Measurements from ENCODE around the gene LY6G6F. TPM values are rescaled to one million over a fixed set of nuclear protein-coding genes. Genes with fewer than 3 reads are reported as not detected.

LY6G6F gene
- total and polyA plus RNA-seq, 2 experiments from 2014 or later, result not detected

DNA sequence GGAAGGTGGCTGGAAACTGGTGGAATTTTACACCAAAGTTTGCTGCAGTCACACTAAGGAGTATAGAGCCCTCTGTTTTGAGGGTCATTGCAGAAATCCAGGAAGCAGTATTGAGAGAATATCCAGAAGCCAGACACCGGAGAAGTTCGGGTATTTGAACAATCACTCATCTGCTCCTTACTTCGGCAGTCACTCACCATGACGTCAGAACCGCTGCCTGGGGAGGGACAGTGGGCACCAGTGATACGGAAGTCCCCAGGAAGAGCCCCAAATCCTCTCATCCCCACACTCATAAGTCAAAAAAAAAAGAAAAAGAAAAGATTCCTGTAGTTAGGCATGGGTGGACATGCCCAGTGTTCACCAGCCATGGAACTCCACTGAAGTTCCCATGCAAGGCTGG, 29.8 kb upstream of the LY6G6F start (continued):
- TF ChIP-seq, protein P1, sequence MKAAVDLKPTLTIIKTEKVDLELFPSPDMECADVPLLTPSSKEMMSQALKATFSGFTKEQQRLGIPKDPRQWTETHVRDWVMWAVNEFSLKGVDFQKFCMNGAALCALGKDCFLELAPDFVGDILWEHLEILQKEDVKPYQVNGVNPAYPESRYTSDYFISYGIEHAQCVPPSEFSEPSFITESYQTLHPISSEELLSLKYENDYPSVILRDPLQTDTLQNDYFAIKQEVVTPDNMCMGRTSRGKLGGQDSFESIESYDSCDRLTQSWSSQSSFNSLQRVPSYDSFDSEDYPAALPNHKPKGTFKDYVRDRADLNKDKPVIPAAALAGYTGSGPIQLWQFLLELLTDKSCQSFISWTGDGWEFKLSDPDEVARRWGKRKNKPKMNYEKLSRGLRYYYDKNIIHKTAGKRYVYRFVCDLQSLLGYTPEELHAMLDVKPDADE (IDR thresholded peaks at IDR 0.05), result no peak
- no peak for TF ChIP-seq ZNF114 (CRISPR knock-in tag; IDR thresholded peaks at IDR 0.05)
- TF ChIP-seq POLR2AphosphoS5 (IDR thresholded peaks at IDR 0.05; ENCODE audit: low read depth), result no peak
- no peak for TF ChIP-seq CREB1 (CRISPR knock-in tag; IDR thresholded peaks at IDR 0.05; ENCODE audit: low read depth)
- no peak for TF ChIP-seq EZH2phosphoT487 (IDR thresholded peaks at IDR 0.05; ENCODE audit: unreplicated experiment)
- no peak for TF ChIP-seq STAT1 (IDR thresholded peaks at IDR 0.05; ENCODE audit: unreplicated experiment)
- TF ChIP-seq, protein P2, sequence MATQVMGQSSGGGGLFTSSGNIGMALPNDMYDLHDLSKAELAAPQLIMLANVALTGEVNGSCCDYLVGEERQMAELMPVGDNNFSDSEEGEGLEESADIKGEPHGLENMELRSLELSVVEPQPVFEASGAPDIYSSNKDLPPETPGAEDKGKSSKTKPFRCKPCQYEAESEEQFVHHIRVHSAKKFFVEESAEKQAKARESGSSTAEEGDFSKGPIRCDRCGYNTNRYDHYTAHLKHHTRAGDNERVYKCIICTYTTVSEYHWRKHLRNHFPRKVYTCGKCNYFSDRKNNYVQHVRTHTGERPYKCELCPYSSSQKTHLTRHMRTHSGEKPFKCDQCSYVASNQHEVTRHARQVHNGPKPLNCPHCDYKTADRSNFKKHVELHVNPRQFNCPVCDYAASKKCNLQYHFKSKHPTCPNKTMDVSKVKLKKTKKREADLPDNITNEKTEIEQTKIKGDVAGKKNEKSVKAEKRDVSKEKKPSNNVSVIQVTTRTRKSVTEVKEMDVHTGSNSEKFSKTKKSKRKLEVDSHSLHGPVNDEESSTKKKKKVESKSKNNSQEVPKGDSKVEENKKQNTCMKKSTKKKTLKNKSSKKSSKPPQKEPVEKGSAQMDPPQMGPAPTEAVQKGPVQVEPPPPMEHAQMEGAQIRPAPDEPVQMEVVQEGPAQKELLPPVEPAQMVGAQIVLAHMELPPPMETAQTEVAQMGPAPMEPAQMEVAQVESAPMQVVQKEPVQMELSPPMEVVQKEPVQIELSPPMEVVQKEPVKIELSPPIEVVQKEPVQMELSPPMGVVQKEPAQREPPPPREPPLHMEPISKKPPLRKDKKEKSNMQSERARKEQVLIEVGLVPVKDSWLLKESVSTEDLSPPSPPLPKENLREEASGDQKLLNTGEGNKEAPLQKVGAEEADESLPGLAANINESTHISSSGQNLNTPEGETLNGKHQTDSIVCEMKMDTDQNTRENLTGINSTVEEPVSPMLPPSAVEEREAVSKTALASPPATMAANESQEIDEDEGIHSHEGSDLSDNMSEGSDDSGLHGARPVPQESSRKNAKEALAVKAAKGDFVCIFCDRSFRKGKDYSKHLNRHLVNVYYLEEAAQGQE (IDR thresholded peaks at IDR 0.05; ENCODE audit: unreplicated experiment), result no peak

GRCh38 chr6:31677955-31678354, 28.7 kb upstream of the LY6G6F start:
- TF ChIP-seq ZNF462 (CRISPR knock-in tag; IDR thresholded peaks at IDR 0.05) (no peak), NANOG (IDR thresholded peaks at IDR 0.05; ENCODE audit: borderline replicate concordance) (no peak), ZNF114 (CRISPR knock-in tag; IDR thresholded peaks at IDR 0.05) (no peak), JUNB (IDR thresholded peaks at IDR 0.05; ENCODE audit: unreplicated experiment) (no peak), EZH2 (IDR thresholded peaks at IDR 0.05; ENCODE audit: low read depth, unreplicated experiment) (no peak)
- DNase-seq (ENCODE audit: low spot score), result no peak
- Histone ChIP-seq H4K20me1 (replicated peaks; ENCODE audit: insufficient read depth) (no peaks in the 10 kb centered on the region; the same call in 1 of the 2 replicates), H3K4me1 (ENCODE audit: insufficient read depth) (peaks cover 4% of the 10 kb centered on the region; the same call in 1 of the 2 replicates), H3K27me3 (ENCODE audit: insufficient read depth) (peaks cover 18% of the 10 kb centered on the region), H3K4me2 (no peak overlapping the region), H3K4me3 (no peak overlapping the region), H3K36me3 (ENCODE audit: insufficient read depth) (no peaks in the 10 kb centered on the region), H3K27ac (ENCODE audit: low read depth) (no peak overlapping the region), H2AFZ (no peak overlapping the region), H3F3A (replicated peaks; ENCODE audit: low read depth) (peaks cover 11% of the 10 kb centered on the region; the same call in 1 of the 2 replicates), H3K79me2 (replicated peaks; ENCODE audit: insufficient read depth) (no peaks in the 10 kb centered on the region), H3K9me2 (ENCODE audit: insufficient read depth) (no peaks in the 10 kb centered on the region)
- H3K27ac Mint-ChIP-seq, result no peak overlapping the region
- ATAC-seq, result no peak
- peaks cover 13% of the 10 kb centered on the region for H3K4me1 Mint-ChIP-seq
- no peaks in the 10 kb centered on the region; the same call in 1 of the 3 replicates for H3K9me3 Mint-ChIP-seq
- peaks cover 39% of the 10 kb centered on the region for H3K27me3 Mint-ChIP-seq (ENCODE audit: insufficient read depth, low read depth, poor library complexity)
- H3K4me3 Mint-ChIP-seq, result no peak overlapping the region; the same call in 2 of the 3 replicates
- peaks cover 4% of the 10 kb centered on the region for H3K36me3 Mint-ChIP-seq (ENCODE audit: low read depth)
